ENCODE results near the gene FADS3.
A peak's percentile ranks its signal among the peaks of the same experiment; 100 is the strongest.

Gene FADS3

DNA sequence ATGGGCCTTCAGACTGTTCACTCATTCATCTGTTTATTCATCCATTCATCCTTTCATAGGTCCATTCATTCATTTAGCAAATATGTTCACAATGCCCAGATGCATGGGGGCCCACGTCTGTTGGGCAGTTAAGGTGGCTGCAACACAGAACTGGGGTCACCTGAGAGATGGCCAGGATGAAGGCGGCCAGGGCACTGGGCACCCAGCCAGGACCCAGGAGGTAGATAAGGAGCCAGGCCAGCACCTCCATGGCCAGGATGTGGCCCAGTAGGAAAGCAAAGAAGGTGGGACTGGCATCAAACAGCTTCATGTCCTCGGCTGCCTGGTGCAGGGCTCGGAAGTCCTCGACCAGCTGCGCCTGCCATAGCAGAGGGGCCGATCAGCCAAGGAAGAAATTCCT is 12.2 kb downstream of the FADS3 start:
- no peak for DNase-seq (ENCODE audit: low read depth)

DNA sequence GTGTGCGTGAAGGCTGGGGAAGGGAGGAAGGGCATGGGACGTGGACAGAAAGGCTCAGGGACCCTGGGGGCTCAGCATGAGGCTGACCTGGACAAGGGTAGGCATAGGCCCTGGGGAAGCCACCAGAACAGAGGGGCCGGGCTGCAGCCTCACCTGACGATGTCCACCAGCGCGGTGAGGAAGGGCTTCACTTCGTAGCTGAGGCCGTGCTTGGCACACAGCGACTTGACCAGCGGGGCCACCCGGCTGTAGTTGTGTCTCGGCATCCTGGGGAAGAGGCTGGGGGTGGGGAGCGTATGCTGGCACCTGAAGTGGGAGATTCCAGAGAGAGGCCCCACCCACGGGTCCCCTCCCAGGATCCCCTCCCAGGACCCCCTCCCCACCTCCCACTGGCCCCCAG is 15.6 kb downstream of the FADS3 start:
- DNase-seq (ENCODE audit: low read depth) = no peak

DNA sequence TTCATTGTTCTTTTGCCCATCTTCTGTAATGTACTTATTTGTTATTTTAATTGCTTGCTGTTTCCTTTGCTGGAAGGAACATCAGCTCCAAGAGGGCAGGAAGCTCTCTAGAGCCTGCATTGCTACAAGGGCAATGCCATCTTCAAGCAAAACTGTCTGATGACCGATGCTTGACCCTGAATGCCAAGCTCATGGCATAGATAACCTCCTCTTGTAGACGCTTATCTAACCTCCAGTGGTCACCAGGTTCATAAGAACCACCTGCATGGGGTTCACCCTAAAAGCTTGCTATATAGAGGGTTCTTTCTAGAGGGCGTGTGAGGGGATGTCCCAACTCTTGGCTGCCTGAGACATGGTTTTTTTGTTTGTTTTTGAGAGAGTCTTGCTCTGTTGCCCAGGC is 16.5 kb downstream of the FADS3 start:
- DNase-seq (ENCODE audit: low read depth) = no peak

DNA sequence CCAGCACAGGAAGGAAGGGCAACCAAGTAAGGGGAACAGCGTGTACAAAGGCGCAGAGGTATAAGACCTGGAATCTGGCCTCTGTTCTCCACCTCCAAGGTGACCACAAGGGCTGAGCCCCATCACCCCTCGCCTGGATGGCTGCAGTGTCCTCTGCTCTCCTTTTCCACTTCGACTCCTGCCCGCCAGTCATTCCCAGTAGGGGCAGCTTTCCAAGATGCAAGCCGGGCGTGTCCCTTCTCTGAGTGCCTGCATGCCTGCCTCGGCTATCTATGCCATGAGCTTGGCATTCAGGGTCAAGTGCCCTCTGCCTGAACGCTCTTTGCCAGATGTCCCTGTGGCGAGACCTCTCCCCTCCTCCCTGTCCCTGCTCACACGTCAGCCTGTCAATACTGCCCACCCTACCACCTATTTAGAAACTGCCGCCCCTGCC is 17.0 kb downstream of the FADS3 start:
- no peak for DNase-seq (ENCODE audit: low read depth)

DNA sequence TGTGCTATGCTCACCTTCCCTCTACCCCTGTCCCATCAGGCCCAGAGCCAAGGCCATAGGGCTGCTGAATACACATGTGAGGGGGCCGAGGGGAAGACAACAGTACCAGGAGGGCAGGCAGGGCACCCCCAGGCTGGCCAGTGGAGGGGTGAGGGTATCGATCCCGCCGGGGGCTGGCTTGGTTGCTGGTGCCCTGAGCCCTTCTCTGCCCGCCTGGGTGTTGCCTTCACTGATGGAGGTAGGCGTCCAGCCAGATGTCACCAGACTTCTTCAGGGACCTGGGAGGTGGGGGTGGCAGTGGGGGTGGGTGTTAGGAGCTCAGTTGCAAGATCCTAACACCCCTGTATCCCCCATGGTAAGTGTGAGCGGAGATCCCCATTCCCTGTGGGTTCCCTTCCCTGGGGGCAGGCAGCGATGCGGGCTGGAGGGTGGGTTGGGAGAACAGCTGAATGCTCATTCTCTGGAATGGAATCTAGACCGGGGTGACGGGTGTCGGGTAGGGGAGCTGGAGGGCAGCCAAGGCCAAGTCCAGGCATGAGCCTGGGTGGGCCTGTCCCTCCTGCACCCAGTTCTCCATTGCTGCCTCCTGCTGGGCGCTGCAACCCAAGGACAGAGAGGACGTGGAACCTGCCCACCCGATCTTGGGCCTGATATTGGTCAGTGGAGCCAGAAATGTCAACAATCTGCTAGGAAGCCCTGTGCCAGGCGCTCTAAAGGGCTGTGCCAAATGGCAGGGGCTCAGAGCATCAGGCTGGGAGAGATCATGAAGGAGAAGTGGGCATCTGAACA is 17.6 kb downstream of the FADS3 start:
- no peak for DNase-seq (ENCODE audit: low read depth)

DNA sequence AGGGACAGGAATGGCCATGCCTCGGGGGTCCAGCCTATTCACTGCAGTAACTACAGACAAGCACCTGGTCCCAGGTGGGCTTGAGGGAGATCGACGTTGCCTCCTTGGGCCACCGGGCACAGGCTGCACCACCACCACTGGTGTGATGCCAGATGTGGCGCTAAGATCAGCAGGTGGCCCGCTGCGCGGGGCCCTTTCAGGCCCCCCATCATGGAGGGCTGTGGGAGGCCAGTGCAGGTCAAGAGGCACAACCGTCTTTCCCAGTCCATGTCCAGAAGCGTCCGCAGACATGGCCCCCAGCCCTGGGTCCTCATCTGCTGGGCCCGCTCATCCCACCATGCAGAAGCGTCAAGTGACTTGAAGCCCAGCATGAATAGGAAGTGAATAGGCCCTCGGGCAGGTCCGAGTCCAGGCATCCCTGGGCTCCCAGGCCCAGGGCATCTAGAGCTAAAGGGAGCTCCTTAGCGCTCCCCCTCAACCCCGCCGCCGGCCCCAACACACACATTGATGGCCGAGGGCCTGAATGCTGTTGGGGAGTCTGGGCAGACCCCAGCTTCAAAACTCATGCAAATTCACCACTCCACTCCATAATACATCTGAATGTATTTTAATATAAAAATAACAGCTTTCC is 18.3 kb downstream of the FADS3 start:
- no peak for DNase-seq (ENCODE audit: low read depth)

DNA sequence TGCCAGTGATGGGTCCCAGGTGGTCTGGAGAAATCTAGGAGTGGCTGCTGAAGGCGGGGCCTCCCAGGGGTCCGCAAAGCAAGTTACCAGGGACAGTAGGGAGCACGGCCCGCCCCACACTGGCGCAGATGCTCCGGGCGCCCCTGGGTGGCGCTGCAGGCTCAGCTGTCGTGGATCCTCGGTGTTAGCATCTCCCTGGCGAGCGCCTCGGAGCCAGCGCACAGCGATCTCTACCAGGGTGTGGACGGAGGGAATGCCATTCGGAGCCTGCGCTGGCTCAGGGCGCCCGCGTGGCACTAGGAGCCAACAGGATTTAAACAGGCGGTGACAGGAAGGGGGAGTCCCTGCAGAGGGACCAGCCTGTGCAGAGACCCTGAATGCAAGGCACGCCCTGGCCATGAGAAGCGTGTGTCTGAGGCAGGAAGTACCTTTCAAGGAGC is 20.2 kb downstream of the FADS3 start:
- DNase-seq (ENCODE audit: low read depth) = peak; percentile 22

DNA sequence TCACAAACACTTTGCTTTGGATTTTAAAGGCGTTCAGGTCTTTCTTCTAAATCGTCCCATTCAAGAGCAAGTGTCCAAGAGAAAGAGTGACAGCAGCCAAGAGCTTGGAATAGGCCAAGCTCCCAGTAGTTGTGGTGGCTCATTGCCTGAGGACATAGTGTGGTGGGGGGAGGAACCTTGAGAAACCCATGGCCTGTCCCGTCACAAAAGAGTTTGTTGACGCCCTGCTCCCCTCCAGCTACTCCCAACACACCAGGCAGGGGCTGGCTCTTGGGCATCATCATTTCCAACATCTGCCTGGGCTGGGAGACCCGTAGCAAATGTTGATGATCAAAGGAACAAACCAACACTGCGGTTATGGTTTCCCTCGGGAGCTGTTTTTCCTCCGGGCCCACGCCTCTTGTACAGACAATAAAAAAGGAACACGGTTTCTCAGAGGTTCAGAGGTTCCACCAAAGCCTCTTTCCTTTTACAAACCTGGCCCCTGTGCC is 20.8 kb downstream of the FADS3 start:
- no peak for DNase-seq (ENCODE audit: low read depth)

DNA sequence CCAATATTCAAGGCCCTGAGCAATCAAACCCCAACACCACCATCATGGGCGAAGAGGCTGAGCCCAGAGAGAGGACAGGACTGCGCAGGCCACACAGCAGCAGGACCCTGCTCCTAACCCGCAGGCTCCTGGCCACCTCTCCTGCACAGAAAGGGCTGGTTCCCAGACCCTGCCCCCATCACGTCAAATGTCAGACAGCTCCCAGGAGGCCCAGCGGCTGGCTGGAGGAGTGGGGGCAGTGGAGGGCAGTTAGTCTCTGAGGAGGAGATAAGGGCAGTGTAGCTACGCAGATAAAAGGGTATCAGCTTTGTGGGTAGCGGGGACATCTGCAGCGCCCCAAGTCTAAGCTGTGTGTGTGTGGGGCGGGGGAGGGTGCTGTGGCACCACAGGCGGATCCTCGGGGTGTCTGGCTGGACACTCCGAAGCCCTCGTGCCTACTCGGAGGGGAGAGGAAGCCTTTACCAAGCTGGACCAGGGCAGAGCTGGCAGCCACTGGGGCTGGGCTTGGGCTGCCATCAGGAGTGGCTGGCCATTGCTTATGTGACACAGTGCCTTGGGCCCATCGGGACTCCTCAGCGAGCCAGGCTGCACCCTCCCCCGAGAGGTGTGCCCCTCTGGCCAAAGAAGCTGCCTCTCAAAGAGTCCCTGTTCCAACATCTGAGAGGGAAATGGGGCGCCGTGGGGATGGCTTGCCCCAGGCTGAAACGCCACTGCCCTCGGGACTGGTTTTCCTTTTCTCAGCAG is 21.5 kb downstream of the FADS3 start:
- no peak for DNase-seq (ENCODE audit: low read depth)

DNA sequence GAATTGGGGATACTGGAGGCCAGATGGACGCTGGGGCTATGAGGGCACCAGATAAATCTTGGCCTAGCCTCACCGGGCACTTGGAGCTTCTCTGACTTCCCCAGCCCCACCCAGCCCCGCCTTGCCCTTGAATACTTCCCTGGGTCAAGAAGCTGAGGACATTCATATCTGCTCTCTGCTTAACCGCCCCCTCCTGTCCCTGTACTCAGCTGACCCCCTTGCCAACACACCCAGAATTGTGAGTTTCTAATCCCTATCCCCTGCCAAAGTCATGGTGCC is 22.0 kb downstream of the FADS3 start:
- DNase-seq (ENCODE audit: low read depth) = no peak

DNA sequence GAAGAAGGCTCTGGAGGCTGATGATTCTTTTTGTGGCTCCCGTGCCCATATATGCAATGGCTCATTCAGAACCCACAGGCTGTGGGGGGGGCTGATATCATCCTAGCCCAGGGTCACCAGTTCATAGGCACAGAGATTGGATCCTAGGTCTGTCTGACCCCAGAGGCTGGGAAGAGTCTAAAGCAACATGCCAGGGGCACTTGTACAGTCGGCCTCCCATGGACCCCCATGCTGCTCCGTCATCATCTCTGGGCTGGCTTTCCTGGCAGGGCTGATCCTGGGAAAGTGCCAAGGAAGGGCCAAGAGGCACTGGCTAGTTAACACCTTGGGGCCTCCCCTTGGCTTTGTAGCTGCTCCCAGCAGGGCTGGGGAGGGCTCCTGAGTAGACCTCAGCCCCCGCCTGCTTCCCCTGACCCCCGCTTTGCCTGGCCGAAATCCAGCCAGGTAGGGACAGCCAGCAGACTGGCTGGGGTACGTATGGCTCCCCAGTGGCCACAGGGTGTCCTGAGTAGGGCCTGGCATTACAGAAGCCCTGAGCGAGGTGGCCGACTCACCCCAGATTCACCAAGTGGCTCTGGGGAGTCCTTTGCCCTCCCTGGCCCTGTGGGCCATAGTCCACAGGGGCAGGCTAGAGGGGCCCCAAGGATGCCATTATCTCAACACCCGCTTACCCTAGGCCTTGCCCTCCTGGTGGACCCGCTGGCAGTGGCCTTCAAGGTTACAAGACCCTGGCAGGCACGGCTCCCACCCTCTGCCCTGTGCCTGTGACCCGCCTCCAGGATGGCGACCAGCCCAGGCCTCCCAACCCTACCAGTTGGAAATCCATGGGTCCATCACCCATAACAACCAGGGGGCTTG is 22.5 kb downstream of the FADS3 start:
- DNase-seq (ENCODE audit: low read depth) = no peak

DNA sequence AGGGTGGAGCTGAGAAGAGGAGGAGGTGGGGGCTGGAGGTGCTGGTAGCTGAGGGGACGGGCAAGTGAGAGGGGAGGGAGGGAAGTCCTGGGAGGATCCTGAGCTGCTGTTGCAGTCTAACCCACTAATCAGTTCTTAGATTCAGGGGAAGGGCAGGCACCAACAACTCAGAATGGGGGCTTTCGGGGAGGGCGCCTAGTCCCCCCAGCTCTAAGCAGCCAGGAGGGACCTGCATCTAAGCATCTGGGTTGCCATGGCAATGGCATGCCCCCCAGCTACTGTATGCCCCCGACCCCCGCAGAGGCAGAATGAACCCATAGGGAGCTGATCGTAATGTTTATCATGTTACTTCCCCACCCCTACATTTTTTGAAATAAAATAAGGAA is 24.4 kb downstream of the FADS3 start:
- DNase-seq (ENCODE audit: low read depth) = no peak

DNA sequence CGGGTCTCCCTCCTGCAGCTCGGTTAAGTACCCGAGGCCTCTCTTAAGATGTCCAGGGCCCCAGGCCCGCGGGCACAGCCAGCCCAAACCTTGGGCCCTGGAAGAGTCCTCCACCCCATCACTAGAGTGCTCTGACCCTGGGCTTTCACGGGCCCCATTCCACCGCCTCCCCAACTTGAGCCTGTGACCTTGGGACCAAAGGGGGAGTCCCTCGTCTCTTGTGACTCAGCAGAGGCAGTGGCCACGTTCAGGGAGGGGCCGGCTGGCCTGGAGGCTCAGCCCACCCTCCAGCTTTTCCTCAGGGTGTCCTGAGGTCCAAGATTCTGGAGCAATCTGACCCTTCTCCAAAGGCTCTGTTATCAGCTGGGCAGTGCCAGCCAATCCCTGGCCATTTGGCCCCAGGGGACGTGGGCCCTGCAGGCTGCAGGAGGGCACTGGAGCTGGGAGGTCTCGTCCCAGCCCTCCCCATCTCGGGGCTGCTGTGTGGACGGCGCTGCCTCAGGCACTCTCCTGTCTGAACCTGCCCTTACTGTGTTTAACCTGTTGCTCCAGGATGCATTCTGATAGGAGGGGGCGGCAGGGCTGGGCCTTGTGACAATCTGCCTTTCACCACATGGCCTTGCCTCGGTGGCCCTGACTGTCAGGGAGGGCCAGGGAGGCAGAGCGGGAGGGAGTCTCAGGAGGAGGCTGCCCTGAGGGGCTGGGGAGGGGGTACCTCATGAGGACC is 25.0 kb downstream of the FADS3 start:
- no peak for DNase-seq (ENCODE audit: low read depth)

DNA sequence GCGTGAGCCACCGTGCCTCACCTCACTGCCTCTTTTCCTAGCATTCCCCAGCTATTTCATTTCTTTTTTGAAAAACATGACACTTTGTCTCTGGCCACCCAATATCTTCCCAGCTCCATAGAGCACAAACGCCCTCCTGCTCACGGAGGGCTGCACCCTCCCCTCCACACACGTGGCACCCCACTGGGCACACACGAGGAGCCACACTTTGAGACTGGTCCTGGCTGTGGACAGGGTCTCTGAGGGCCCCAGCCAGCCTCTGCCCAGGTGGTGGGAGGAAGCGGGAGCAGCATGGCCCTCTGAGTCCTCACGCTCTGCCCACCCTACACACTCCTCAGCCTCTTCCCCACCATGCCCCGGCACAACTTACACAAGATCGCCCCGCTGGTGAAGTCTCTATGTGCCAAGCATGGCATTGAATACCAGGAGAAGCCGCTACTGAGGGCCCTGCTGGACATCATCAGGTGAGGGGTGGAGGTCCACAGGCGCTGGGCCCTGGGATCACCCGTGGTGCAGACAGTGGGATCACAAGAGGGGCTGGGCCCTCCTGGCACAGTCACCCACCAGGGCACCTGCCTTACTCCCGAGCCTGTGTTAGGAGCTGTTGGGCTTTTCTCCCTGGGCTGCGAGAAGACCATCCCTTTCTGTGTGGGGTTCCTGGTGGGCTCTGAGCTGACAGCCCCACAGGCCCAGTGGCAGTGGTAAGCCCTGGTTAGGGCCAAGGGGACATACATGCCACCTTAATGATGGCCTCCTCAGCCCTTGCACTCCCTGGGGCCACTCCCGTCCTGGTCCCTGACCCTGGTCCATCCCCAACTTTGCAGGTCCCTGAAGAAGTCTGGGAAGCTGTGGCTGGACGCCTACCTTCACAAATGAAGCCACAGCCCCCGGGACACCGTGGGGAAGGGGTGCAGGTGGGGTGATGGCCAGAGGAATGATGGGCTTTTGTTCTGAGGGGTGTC is 26.2 kb downstream of the FADS3 start:
- no peak for DNase-seq (ENCODE audit: low read depth)

DNA sequence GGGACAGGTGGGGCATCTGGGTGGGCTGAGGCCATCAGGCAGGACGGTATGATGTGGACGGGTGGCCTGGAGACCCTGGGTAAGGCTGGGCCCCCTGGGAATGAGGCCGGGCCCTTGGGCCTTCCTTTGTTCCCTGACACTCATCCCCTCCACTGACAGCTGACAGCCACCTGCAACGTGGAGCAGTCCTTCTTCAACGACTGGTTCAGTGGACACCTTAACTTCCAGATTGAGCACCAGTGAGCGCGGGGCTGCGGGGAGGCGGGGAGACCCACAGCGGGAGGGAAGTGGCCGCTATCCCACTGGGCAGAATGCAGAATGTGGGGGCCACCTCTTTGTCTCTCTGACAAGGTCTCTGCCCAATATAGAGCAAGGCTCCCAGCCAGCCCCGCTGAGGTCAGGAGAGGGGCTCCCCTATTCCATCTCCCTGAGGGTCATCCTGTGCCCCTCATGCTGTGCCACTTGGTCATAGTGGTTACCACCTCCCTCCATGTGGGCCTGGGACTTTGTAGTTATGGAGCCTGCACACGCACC is 27.7 kb downstream of the FADS3 start:
- no peak for DNase-seq (ENCODE audit: low read depth)

DNA sequence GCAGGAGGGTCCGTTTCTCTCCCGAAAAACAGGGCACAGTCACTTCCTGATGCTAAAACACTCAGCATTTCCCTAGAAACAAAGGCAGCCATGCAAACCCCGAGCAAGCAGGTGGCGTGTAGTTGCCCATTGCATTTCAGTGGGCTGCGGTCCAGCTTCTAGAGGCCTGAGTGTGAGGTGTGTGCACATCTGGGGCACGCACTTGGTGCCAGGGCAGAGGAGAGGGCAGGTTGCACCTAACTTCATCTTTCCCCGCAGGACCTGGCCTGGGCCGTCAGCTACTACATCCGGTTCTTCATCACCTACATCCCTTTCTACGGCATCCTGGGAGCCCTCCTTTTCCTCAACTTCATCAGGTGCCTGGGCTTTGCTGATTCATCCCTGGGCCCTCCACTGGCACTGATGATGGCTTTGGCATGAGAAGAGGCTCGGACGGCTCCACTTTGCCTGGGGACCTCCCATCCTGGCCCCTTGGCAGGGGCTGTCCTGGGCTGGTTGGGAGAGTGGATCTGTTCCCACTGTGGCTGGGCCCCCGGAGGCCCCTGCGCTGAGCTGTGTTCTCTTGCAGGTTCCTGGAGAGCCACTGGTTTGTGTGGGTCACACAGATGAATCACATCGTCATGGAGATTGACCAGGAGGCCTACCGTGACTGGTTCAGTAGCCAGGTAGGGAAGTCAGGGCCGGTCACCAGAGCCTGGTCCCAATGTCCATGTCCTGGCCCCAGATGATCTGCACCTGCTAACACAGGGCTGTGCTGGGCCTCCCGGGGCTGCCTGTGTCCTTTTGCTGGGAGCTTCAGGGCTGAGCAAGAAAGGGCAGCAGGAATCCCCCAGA is 28.4 kb downstream of the FADS3 start:
- DNase-seq (ENCODE audit: low read depth) = no peak

DNA sequence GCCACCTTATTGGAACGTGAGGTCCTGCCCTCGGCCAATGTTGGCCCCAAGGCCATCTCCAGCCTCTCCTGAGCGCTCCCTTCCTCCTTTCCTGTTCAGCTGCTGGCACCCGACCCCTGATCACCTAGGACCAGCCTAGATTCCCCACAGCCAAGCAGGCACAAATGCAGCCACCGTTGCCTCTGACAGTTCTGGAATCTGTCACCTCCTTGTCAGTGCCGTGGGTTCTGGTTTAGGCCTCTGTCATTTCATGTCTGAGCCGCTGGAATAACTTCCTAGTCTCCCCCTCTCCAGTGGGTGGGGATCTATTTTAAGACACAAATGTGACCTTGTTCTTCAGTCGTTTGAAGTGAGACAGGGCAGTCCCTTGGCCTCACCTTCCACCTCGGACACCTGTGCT is 29.7 kb downstream of the FADS3 start:
- DNase-seq (ENCODE audit: low read depth) = no peak

DNA sequence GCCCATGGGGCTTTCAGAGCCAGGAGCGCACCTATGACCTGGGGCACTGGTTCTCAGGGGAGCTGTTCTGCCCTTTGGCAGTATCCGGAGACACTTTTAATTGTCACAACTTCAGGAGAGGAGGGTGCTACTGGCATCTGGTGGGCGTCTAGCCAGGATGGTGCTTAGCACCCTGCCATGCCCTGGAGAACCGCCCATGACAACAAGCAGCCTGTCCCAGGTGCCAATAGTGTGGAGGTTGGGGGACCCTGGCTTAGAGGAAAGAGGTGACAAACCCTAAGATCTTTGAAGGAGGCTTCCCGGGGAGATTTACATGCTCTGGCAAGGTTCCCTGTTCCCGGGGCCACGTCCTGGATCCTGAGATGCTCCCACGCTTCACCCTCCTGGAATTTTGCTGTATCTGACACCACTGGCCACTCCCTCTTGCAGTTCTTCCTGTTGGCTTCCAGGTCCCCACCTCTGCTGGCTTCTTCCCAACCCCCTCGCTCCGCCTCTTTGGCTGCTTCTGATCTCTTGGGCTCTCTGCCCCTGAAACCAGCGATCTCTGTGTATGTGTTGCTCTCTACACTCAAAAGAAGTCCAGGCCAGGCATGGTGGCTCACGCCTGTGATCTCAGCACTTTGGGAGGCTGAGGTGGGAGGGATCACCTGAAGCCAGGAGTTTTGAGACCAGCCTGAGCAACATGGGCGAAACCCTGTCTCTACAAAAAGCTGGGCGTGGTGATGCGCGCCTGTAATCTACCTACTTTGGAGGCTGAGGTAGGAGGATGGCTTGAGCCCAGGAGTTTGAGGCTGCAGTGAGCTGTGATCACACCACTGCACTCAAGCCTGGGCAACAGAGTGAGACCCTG is 31.1 kb downstream of the FADS3 start:
- DNase-seq (ENCODE audit: low read depth) = no peak

Data from non-pigmented ciliary epithelial cell (primary cell).